ENCODE results near the gene ZNF652. TPM values are rescaled to one million over a fixed set of nuclear protein-coding genes. Genes with fewer than 3 reads are reported as not detected.

ZNF652 gene
- total and polyA plus RNA-seq, 2 donors (not counting 1 experiment from before 2014, with no cell fraction given), result 7.8 to 10.2 TPM

DNA sequence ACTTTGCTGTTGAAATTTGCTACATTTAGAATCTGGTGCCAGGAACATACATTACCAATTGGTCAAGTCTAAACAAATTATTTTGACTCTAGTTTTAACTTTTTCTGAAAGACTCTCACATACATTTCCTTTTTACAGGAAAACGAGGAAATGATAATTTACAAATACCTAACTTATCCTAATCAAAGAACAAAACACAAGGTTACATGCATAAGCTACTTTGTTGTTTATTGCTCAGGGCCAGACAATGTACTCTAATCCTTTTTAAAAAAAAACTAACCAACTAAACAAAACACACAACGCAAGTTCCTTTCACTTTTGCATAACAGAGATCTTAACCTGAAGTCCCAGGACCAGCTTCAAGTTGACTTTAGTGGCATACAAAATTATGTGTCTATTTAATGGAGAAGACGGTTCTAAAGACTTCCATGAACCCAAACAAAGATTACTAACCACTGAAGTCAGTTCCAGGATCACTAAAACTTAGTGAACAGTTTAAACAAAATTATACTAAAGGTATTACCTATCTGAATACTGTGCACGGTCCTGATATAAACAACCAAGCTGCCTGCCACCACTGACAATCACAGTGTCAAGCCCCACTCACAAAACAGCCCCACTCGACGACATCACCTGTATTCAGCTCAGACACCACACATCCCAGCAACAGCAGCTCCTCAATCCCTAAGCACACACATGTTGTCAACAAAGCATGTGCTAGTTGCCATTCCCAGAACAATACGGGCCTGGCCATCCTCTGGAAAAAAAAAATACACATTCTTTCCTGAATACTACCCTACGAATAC is 1.9 kb downstream of the ZNF652 start:
- no peaks in the 10 kb centered on the region for H3K9me3 ChIP-seq (ENCODE audit: control insufficient read depth, insufficient read depth, low read depth, low read length)
- TF ChIP-seq, protein P1, sequence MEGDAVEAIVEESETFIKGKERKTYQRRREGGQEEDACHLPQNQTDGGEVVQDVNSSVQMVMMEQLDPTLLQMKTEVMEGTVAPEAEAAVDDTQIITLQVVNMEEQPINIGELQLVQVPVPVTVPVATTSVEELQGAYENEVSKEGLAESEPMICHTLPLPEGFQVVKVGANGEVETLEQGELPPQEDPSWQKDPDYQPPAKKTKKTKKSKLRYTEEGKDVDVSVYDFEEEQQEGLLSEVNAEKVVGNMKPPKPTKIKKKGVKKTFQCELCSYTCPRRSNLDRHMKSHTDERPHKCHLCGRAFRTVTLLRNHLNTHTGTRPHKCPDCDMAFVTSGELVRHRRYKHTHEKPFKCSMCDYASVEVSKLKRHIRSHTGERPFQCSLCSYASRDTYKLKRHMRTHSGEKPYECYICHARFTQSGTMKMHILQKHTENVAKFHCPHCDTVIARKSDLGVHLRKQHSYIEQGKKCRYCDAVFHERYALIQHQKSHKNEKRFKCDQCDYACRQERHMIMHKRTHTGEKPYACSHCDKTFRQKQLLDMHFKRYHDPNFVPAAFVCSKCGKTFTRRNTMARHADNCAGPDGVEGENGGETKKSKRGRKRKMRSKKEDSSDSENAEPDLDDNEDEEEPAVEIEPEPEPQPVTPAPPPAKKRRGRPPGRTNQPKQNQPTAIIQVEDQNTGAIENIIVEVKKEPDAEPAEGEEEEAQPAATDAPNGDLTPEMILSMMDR (conservative IDR thresholded peaks at IDR 0.05 in 1 of 2, IDR thresholded peaks at IDR 0.05 in 1 of 2; ENCODE audit: low read depth in 1 of 2, low read length in 2 of 2), result no peak
- TF ChIP-seq EZH2 (IDR thresholded peaks at IDR 0.05; ENCODE audit: low read length, missing control alignments), result no peak
- H4K20me1 ChIP-seq (ENCODE audit: control insufficient read depth, extremely low read depth, insufficient read depth, low read length), result peaks cover 1% of the 10 kb centered on the region
- DNase-seq (ENCODE audit: low read depth in 2 of 2), result no peak
- no peaks in the 10 kb centered on the region for H3K27me3 ChIP-seq (ENCODE audit: control insufficient read depth, insufficient read depth, low read length)
- no peak overlapping the region for H3K27ac ChIP-seq (ENCODE audit: insufficient read depth, low read length)
- H3K4me3 ChIP-seq (replicated peaks in 1 of 4; ENCODE audit: control extremely low read depth in 1 of 4, insufficient read depth in 1 of 4, low read depth in 3 of 4, low read length in 4 of 4), result peak overlapping the region; percentile 88 to 98 (median 94)
- no peaks in the 10 kb centered on the region for H3K36me3 ChIP-seq (ENCODE audit: control insufficient read depth, insufficient read depth, low read length)
- H2AFZ ChIP-seq (ENCODE audit: low read length), result no peak overlapping the region
- H3K4me1 ChIP-seq (ENCODE audit: control insufficient read depth, extremely low read depth, insufficient read depth, low read length), result peaks cover 12% of the 10 kb centered on the region
- H3K79me2 ChIP-seq (ENCODE audit: control insufficient read depth, insufficient read depth, low read length), result peaks cover 54% of the 10 kb centered on the region
- H3K9ac ChIP-seq (ENCODE audit: insufficient read depth, low read length), result no peak overlapping the region
- H3K4me2 ChIP-seq (ENCODE audit: extremely low read depth, insufficient read depth, low read length), result peak overlapping the region; percentile 99

DNA sequence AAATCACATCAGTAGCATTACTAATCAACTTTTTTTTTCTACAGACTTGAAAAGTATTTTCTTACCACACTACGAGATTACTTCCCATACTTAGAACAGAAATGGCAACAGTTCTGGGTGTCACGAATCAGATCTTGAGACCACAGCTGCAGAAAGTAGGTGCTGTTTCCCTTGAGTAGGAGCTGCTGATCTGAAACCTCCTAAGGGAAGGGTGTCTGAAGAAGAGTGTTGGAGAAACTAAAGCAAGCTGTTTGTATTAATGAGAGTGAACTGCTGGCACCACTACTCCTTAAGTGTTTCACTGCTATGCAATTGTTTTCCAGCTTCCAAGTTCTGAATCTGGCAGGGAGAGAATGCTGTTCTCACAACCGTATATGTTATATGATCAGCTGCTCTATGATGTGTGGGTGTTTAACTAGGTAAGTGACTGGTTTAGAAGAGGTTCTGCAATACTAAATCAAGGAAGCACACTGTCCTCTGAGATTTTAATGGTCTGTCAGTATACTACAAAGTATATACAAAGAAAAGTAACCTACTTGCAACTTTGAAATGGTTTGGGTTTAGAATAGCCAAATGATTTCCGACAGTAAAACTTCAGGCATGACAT is 3.3 kb downstream of the ZNF652 start:
- Histone ChIP-seq H4K20me1 (ENCODE audit: control insufficient read depth, extremely low read depth, insufficient read depth, low read length) (peaks cover 1% of the 10 kb centered on the region), H3K27ac (ENCODE audit: insufficient read depth, low read length) (no peak overlapping the region), H3K27me3 (ENCODE audit: control insufficient read depth, insufficient read depth, low read length) (no peaks in the 10 kb centered on the region), H3K4me1 (ENCODE audit: control insufficient read depth, extremely low read depth, insufficient read depth, low read length) (peaks cover 12% of the 10 kb centered on the region), H3K36me3 (ENCODE audit: control insufficient read depth, insufficient read depth, low read length) (no peaks in the 10 kb centered on the region), H2AFZ (ENCODE audit: low read length) (no peak overlapping the region), H3K4me3 (replicated peaks in 1 of 4; ENCODE audit: control extremely low read depth in 1 of 4, insufficient read depth in 1 of 4, low read depth in 3 of 4, low read length in 4 of 4) (peak overlapping the region in 1 of 4 experiments; percentile 16), H3K4me2 (ENCODE audit: extremely low read depth, insufficient read depth, low read length) (peak overlapping the region; percentile 75), H3K9me3 (ENCODE audit: control insufficient read depth, insufficient read depth, low read depth, low read length) (no peaks in the 10 kb centered on the region), H3K79me2 (ENCODE audit: control insufficient read depth, insufficient read depth, low read length) (peaks cover 58% of the 10 kb centered on the region), H3K9ac (ENCODE audit: insufficient read depth, low read length) (no peak overlapping the region)
- TF ChIP-seq EZH2 (IDR thresholded peaks at IDR 0.05; ENCODE audit: low read length, missing control alignments), result no peak
- TF ChIP-seq, protein P1 (conservative IDR thresholded peaks at IDR 0.05 in 1 of 2, IDR thresholded peaks at IDR 0.05 in 1 of 2; ENCODE audit: low read depth in 1 of 2, low read length in 2 of 2), result no peak
- peak in 1 of 2 donors; percentile 20 for DNase-seq (ENCODE audit: low read depth in 2 of 2)

DNA sequence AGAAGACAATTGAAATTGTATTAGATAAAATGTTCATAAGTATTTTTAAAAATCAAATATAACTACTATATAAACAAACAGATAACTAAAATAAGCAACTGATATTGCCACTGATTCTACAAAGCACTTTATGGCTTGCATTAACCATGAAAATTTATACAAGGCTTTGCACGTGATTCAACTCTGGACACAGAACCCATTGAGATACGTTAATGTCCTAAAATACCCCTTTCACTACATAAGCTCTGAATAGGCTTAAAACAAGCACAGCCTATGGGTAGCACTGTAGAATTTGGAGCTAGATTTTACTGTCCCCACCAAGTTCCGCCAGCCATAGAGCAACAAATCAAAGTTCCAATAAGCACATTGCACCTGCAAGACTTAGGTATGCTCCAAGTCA is 4.5 kb downstream of the ZNF652 start:
- no peak for DNase-seq (ENCODE audit: low read depth in 2 of 2)
- Histone ChIP-seq H3K36me3 (ENCODE audit: control insufficient read depth, insufficient read depth, low read length) (no peaks in the 10 kb centered on the region), H3K4me1 (ENCODE audit: control insufficient read depth, extremely low read depth, insufficient read depth, low read length) (peaks cover 10% of the 10 kb centered on the region), H3K9ac (ENCODE audit: insufficient read depth, low read length) (no peak overlapping the region), H3K9me3 (ENCODE audit: control insufficient read depth, insufficient read depth, low read depth, low read length) (no peaks in the 10 kb centered on the region), H3K4me2 (ENCODE audit: extremely low read depth, insufficient read depth, low read length) (no peak overlapping the region), H3K4me3 (replicated peaks in 1 of 4; ENCODE audit: control extremely low read depth in 1 of 4, insufficient read depth in 1 of 4, low read depth in 3 of 4, low read length in 4 of 4) (no peak overlapping the region), H3K27ac (ENCODE audit: insufficient read depth, low read length) (no peak overlapping the region), H2AFZ (ENCODE audit: low read length) (no peak overlapping the region), H3K79me2 (ENCODE audit: control insufficient read depth, insufficient read depth, low read length) (peaks cover 68% of the 10 kb centered on the region), H3K27me3 (ENCODE audit: control insufficient read depth, insufficient read depth, low read length) (no peaks in the 10 kb centered on the region), H4K20me1 (ENCODE audit: control insufficient read depth, extremely low read depth, insufficient read depth, low read length) (peaks cover 1% of the 10 kb centered on the region)
- TF ChIP-seq, protein P1 (conservative IDR thresholded peaks at IDR 0.05 in 1 of 2, IDR thresholded peaks at IDR 0.05 in 1 of 2; ENCODE audit: low read depth in 1 of 2, low read length in 2 of 2), result no peak
- TF ChIP-seq EZH2 (IDR thresholded peaks at IDR 0.05; ENCODE audit: low read length, missing control alignments), result no peak
